CD4-positive, alpha-beta T cell treated with Interleukin-1 beta for 1 hour (primary cell): ENCODE results near the gene GAB1.

Experiments
- DNase-seq, 2 donors: peaks; one replicate each; pipeline ENCODE4 v3.0.0-alpha.2; 2020 to 2022

GAB1 gene

DNA sequence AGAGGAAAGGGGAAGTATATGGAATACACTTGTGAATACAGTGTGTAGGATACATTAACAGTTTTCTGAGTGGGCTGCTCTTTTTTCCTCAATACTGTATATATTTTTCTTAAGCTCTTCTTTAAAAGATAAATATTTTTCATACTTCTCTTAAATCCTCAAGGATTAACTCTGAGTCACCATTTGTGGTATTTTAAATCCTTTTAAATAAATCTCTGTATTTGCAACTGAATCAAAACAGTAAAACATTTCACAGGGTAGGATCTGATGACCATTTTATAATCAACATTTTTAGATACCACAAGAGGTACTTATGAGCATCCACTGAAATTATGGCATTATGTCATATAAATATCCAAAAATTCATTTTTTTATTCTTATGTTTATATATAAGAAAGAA, 87.6 kb downstream of the GAB1 start:
- DNase-seq, result no peak

DNA sequence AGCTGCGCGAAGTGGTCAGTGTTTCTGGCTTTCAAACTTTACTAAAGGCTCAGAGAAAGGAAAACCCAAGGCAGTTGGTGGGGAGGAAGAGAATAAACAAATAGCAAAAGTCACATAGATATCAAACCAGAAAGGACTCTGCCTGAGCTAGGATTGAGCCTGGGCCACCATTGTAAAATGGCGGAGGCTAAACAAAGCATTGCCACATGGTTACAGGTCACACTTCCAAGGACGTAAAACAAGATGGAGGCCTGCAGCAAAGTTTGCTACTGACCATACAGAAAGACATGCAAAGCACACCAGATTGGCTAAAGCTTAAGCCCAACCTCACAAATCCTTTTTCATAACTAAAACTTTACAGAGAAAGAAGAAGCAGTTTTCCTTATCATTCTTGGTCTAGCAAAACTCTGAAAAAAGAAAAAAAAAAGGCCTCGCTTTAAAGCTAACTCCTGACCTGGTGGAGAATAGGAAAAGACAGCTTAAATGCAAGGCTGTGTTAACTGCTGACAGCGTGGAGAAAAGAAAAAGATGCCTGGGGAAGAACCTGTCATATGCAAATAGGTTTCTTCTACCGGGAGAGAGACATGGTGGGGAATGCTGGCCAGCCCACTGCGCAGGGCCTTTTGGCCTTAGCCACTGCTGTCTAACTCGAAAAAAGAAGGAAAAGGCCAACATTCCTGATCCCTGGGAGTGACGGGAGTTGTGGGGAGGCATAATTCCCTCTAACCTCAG, 95.0 kb downstream of the GAB1 start:
- no peak for DNase-seq

DNA sequence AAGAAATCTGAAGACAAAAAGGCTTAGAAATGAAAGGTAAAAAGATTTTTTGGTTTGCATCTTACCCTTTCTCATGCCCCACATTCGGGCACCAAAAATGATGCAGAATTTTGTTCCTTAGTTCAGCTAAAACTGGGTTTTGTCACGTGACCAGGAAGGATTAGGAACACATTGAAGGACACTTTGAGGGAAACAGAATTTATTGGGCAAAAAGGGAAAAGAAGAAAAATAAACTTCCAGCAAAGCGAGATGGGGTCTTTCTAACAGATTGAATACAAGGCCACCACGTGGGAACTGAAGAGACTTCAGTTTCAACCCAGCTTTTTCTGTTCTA, 95.5 kb downstream of the GAB1 start:
- DNase-seq, result no peak

DNA sequence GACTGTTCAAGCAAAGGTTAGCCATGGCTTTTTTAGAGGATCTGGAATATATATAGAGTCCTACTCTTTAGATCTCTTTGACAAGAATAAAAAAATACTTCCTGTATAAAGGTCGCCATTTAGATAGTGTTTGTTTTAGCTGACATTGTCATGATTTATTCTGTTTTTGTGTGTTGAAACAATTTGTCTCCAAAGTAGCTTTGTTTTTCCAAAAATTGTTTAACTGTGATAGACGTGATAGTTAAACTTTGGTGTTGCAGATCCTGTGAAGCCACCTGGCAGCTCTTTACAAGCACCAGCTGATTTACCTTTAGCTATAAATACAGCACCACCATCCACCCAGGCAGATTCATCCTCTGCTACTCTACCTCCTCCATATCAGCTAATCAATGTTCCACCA, 96.6 kb downstream of the GAB1 start:
- no peak for DNase-seq

DNA sequence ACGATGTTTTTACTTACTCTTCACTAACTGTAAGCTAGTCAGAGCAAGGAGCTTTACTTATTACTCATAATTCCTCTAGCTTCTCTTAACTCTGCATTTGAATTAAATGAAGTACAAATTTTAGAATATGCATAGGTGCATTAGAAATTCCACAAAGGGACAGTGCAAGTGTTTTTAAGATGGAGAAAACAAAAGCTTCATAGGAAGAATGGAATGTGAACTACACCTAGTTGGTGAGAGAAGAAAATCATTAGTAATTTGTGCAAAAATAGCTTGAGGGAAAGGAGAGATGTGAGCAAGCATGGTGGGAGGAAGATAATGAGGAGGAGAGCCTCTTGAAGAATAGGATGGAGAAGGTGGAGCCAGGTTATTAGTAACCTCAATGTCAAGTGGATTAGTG, 99.3 kb downstream of the GAB1 start:
- no peak for DNase-seq

DNA sequence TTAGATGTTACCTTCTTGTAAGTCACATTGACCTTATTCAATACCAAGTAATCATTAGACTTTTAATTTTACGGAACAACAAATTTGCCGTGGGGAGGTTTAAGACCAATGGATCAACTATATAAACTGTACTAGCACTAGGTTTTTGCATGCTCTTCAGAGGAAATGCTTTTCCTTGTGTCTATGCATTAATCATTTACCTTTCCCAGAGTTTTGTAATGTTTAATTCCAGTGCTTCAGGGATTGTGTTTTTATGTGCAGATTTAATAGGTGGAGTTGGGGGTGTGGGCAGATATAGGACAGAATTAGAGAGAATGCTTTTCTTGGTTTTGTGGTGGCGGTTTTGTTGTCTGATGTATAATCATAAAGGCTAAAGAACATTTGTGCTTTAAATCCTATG, 100.8 kb downstream of the GAB1 start:
- DNase-seq, result no peak

DNA sequence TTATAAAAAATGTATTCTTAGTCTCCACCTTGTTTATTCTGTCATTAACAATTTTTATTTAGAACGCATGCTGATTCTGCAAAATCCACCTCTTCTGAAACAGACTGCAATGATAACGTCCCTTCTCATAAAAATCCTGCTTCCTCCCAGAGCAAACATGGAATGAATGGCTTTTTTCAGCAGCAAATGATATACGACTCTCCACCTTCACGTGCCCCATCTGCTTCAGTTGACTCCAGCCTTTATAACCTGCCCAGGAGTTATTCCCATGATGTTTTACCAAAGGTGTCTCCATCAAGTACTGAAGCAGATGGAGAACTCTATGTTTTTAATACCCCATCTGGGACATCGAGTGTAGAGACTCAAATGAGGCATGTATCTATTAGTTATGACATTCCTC, 101.3 kb downstream of the GAB1 start:
- no peak for DNase-seq

DNA sequence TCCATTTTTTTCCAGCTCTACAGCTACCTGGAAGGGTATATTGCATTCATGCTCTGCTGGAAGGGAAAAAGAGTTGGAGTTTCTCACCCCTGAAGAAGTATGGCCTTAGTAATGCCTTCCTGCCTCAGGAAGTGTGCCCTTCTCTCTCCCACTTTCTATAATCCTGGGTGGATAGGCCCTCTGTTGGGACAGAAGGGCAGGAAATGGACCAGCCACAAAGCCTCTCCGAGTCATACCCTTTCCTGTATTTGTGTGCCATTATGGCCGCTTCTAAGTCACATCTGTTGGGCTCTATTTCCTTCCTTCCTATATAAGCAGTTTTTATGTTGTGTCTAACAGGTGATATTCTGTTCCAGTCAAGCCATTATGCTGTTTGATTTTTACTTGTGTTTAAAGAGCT, 102.0 kb downstream of the GAB1 start:
- DNase-seq, result no peak

DNA sequence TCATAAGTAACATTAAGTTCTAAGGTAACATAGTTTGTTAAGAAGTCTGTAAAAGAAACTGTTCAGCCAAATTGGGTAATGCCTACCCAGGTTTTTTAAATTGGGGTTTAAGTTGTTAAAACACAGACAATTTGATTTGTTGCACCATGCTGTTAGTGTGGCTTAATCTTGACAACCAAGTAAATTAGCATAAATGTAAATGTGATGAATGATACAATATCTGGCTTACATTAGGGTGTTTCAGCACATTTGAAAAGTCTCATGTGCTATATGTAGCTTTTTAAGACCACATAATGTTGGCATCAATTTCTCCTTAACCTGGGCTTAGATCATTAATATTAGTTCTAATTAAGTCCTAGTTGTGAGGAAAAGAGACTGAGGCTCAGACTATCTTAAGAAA, 104.4 kb downstream of the GAB1 start:
- DNase-seq, result no peak

DNA sequence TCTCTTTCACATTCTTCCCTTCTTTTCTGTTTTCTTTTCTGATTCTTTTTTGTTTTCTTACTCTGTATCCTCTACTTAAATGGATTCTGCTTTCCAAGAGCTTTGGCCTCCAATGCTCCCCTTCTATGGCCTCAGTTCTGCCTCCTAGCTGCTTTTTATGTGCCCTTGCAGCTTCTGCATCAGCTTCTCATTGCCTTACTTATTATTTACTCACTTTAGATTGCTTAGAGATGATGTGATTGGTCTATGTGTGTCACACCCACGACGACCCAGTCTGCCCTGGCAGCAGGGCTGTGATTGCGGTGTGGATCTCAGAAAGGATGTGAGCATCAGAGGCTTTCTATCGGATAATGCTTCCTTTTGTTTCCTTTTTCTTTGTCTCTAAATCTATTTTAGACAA, 105.0 kb downstream of the GAB1 start:
- no peak for DNase-seq

DNA sequence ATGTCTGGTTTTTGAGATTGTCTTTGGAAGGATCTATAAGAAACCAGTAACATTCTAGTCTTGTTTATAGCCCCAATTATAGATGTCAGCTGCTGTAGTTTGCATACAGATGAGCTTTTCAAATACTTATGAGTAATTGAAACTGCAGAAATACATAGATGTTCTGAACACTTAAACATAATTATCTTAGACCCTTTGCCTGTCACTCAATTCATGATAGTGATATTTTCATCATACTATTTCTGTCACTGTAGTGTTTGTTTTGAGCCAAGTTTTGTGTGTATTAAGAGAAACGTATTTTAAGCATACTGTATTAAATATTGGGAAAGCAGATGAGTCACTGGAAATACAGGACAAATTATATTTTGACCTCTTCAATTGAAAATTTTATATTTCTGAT, 107.1 kb downstream of the GAB1 start:
- DNase-seq, result no peak

DNA sequence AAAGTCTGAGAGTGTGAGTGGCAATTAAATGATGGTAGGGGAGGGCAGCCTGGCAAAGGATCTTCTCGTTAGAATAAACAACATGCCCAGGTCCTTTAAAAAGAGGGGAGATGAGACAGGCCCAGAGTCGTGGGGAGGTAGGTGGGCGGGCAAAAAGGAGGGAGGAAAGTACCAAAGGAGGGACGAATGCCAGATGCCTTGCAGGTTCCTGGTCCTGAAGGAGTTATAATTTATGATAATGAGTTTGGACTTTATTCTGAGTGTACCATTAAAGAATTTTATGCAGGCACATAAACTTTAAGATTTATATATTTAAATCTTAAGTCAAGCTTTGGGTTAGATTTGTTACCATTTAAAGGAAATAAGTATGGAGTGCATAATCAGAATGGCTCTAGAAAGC, 114.5 kb downstream of the GAB1 start:
- DNase-seq, result no peak

DNA sequence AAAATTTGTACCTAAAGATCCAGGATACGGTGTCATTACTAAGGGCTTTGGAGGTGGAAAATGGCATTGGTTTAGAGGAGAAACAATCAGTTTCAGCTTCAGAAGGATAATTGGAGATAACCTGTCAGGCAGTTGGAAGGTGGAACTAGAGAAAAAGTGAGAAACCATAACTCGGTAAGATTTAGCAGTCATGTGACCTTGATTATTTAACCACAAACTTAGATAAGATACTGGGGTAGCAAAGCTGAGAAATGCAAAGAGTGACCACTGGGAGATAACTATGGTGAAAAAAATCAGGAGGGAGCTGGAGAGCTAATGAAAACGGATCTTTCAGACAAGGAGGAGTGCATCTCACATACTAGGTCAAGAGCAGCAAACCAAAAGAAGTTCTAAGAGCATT, 118.5 kb downstream of the GAB1 start:
- no peak for DNase-seq

DNA sequence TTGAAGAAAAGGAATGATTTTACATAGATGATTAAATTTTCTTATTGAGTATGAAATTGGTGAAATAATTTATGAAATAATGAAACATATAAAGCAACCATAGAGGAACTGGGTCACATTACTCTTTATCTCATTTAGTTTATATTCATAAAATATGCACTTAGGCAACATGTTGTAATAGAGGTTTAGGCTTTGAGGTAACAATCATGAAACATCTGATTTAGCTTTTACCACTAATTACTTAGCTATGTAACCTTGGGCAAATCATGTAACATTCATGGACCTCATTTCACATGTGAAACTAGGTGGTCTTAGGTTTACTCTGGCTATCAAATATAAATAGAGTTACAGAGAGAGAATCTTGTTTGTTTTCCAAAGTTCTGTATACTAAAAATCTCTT, 122.3 kb downstream of the GAB1 start:
- DNase-seq, result no peak

DNA sequence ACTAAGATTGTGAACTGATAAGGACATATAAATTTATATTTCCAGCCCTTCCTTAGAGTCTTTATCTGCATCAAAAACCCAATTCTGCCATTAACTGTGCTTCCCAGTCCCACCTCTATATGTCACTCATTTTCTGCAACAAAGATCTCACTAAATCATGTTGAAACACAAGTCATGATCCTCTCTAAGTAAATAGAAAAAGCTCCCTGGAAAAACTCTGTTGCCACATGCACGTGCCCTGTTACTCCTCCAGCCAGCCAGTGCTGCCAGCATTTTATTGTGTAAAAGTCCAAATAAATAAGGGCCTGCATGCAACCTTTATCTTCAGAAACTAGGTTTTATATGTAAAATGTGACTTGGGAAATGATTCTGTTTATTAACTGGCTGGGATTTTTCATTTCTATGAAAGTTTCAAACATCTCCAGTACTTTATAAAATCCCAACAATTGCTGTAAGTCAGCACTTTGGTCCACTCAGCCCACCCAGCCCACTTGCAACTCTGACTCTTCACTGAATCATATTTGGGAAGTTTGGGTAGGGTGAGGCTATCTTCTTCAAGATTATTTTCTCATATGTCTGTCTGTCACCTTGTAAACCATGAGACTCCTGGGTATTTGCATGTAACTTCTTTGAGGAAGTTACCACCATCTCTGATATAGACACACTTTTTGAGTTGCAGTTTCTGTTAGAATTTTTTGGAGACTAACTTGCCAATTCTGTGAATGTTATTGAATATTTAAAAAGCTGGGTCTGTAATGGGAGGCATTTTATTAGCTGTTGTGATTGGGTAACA, 136.9 kb downstream of the GAB1 start:
- no peak for DNase-seq

DNA sequence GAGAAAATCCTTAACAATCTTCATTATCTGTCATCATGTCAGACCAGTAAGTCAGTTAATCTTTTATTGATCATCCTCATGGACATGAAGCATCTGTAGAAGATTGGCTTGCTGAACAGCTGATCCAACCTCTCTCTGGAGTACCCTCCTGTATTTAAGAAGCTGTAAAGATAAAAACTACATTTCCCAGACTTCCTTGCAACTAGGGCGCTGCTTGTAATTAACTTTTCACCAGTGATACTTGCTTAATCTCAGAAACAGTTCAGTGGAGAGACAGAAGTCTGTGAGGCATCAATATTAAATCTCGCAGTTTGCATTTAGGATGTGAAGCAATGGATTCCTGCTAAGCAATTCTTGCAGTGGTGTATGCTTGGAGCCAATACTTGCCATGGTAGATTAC, 140.8 kb downstream of the GAB1 start:
- DNase-seq, result no peak

DNA sequence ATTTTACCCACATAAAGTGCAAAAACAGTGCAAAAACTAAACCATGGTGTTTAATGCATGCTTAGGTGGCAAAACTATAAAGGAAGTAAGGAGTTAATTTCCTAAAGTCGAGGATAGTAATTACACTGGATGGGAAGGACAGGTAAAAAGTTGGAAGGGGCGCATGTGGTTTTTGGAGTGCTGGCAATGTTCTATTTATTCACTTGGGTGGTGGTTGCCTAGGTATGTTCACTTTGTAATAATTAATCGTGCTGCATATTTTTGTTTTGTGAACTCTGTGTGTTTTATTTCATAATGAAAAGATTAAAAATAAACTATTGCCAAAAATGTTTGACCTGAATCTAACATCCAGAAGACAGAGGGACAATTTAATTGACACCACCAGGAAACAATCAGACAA, 144.7 kb downstream of the GAB1 start:
- no peak for DNase-seq

DNA sequence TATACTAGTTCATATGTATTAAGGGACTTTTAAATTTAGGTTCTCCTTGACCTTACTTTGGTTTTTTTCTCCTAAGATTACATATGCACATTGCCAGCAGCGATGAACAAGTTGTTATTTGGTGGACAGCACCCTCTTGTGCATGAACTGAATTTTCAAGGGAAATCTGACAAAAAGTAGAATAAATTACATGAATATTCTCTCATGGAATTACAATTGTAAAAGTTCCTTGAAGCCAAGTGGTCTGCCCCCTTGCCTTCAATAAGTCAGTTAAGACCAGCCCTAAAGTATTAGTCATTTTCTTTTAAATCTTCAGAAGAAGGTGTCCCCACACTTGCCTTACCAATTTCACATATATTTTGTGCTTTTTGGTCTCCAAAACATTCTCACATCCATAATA, 146.2 kb downstream of the GAB1 start:
- DNase-seq, result peak in 1 of 2 donors; percentile 7

DNA sequence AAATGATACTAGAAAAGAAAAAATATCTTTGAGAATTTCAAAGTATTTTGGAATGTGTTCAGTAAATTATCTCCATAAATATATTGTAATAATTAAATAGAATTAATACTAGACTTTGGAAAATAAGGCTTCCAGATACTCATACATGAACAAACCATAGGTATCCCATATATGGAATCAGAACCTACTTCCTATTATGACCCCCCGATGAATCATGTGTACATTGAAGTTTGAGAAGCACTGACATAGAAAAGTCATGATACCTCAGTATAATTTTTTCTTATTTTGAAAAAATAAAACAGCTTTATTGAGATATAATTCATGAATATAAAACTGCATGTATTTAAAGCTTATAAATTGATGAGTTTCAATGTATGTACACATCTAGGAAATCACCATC, 149.6 kb downstream of the GAB1 start:
- no peak for DNase-seq

DNA sequence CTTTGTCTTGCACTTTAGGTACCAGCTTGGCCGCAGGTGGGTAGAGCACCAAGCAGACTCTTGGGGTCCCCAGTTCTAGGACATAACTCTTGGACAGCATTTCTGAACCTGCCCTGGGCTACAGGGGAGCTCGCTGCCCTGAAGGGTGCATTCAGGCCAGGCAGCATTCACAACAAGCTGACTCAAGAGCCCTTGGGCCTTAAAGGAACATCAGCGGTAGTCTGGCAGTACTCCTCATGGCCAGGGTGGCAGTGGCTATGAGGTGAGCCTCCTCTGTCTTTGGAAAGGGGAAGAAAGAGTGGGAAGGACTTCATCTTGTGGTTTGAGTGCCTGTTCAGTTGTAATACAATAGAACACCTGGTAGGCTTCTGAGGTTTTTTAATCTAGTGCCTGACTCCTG, 152.0 kb downstream of the GAB1 start:
- DNase-seq, result no peak

DNA sequence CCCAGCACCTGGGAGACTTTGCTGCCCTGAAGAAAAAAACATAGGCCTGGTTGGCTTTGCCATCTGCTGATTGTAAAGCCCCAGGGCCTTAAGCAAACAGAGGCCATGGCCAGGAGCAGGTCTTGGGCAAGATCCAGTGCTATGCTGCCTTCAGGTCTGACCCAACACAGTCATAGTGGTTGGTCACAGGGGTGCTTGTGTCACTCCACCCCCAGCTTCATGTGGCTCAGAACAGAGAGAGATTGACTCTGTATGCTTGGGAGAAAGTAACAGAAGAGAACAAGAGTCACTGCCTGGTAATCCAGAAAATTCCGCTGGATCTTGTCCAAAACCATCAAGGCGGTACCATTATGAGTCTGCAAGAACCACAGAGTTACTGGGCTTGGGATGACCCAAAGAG, 152.4 kb downstream of the GAB1 start:
- no peak for DNase-seq

DNA sequence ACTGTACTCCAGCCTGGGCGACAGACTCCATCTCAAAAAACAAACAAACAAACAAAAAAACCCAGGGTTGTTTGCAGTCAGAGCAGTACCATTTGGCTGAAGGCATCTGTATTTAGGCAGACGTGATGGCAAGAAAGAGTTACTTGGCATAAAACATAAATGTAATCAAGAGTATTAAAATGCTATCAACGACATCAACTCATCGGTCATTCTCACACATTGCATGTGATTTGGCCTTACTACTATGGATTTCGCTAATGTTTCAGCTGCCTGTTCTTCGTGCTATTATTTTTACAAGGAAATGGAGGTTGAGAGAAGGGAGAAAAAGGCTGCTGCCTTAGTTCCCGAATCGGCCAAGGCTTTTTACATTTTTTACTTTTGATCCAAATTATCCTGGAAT, 161.3 kb downstream of the GAB1 start:
- no peak for DNase-seq

DNA sequence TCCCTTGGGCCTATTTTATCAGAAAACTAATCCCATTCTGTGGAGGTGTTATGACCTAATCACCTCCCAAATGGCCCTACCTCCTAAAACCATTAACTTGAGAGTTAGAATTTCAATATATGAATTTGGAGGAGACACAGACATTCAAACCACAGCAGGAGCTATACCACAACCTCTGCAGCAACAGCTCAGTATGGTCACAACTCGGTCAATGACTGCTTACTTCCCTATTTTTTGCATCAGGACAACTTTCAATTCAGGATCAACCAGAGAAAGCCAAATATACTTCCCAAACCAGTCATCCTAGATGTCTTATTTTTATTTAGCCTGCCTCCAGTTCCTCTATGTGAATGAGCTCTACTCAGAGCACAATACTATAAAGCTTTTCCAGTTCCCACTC, 165.6 kb downstream of the GAB1 start:
- no peak for DNase-seq

DNA sequence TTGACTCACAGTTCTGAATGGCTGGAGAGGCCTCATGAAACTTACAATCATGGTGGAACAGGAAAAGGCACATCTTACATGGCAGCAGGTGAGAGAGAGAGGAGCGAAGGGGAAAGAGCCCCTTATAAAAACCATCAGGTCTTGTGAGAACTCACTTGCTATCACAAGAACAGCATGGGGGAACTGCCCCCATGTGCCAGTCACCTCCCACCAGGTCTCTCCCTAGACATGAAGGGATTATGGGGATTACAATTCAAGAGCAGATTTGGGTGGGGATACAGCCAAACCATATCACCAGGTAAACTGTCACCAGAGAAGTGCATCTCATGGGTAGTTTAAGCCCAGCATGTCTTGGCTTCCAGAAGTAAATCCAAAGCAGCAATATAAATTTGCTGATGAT, 169.4 kb downstream of the GAB1 start:
- DNase-seq, result no peak

DNA sequence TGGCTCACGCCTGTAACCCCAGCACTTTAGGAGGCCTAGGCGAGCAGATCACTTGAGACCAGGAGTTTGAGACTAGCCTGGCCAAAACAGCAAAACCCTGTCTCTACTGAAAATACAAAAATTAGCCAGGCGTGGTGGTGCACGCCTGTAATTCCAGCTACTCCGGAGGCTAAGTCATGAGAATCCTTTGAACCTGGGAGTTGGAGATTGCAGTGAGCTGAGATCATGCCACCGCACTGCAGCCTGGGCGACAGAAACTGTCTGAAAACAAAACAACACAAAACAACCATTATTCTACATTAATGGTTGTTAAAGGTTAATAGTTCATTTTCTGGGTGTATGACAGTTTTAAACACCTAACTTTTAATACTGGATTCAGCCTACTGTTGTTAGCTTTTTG, 175.2 kb downstream of the GAB1 start:
- DNase-seq, result no peak
